Measurements from ENCODE around the gene STXBP3.
"Not testable (repeated sequence)": the region's sequence is repeated elsewhere in the genome, so short reads cannot be mapped to it uniquely, and the experiment has no call there.

The STXBP3 gene

GRCh38 chr1:108729481-108729880 is 17.0 kb upstream of the STXBP3 start:
- DNase-seq: no peak

GRCh38 chr1:108732398-108732797 is 14.1 kb upstream of the STXBP3 start:
- DNase-seq: no peak

DNA sequence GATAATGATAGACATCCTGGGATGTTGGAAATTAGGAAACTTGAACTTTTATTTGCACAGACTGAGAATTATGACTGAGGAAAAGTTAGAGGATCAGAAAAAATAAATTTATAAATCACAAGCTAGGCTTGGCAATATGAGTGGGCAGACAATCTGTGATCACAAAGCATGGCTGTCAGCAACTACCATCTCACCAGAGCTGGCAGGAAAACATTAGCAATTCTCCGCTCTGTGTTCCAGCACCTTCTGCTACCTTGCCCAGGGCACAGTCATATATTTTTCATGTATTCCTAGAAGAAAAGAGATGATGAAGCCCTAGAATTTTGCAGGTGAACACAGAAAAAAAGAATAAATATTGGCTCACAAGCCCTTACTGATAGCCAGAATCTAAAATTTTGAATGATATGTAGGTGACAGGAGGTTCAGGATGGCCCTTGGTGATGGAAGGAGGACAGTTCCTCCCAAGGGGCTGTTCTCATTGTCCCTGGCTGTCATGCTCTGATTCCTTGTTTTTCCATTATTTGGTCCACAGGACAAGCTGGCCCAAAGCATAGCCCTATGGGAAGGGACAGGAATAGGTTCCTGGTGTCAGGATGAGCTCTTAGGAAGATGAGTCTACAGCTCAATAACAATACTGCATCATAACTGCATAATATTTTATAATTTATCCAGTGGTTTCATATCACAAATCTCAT is 12.2 kb upstream of the STXBP3 start:
- DNase-seq: no peak

DNA sequence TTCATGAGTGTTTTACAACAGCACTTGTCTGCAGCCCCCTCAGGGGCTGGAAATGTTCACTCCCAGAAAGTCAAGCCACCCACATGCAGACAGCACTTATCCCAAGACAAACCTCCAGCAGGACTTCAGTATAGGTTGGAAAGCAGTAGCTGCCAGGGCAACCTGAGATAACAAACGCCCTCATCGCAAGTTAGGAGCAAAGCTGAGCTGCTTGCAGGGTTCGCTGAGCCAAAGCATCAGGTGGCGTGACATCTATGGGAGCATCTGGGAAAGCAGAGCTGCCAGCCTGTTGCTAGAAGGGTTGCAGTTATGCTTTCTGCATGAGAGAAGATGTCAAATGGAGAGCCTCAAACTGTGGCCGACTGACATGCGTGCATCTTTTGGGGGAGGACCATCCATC is 4.2 kb upstream of the STXBP3 start:
- no peak for DNase-seq

GRCh38 chr1:108745980-108746381 is 493 bp upstream of the STXBP3 start:
- no peak for DNase-seq

GRCh38 chr1:108747171-108747850 is 837 bp downstream of the STXBP3 start:
- peak; percentile 92 for DNase-seq

DNA sequence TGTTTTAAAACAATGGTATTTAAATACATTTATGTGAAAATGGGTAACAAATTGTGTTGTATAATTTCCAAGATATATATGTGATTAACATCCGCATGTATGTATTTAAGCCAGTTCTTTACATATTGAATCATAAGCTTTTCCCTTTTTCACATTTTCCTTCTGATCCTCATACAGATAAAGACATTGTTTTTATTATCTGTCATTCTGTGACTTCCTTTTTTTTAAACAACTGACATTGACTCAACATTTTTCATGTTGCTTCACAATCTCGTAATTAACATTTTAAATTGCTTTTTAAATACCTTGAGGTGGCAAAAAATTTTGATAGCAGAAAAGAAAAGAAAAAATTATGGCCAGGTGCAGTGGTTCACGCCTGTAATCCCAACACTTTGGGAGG is 1.4 kb downstream of the STXBP3 start:
- no peak for DNase-seq

DNA sequence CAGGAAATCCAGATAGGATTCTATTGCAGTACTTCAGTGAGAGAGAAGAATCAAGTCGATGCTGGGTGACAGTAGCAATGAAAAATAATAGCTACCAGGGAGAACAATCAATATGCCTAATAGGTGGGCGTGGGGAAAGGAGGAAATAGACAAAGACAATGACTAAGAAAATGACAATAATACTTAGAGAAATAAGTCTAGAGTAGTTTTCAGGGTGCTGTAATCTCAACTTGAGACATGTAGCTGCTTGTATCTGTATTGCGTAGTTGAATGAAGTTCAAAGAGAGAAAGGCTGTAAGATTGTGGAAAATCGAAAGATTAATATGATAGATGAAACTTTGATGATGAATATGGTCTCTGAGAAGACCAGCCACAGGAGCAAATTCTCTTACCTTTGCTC is 2.6 kb downstream of the STXBP3 start:
- no peak for DNase-seq

DNA sequence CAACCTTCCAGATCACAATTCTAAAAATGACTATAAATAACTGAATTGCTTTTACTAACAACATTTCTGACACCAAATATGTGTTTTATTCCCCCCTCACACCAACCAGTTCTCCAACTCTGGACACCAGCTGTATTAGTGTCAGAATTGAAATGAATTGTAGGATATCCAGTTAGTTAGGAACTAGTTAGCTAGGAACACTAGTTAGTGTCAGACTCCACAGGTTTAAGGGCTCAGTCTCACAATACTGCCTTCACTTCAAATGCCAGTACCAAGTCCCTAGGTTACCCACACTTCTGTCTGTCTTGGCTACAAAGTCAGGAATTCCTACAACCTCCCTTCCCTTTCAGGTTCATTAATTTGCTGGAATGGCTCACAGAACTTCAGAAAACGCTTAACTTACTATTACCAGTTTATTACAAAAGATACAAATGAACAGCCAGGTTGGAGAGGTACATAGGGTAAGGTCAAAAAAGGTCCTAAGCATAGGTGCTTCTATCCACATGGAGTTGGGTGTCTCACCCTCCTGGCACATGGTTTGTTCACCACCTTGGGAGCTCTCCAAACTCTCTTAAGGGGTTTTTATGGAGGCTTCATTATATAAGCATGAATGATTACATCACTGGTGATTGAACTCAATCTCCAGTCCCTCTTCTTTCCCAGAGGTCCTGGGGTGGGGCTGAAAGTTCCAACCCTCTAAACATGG is 4.2 kb downstream of the STXBP3 start:
- no peak for DNase-seq

- no peak for DNase-seq
Observed at GRCh38 chr1:108753363-108753762, 6.9 kb downstream of the STXBP3 start.

DNA sequence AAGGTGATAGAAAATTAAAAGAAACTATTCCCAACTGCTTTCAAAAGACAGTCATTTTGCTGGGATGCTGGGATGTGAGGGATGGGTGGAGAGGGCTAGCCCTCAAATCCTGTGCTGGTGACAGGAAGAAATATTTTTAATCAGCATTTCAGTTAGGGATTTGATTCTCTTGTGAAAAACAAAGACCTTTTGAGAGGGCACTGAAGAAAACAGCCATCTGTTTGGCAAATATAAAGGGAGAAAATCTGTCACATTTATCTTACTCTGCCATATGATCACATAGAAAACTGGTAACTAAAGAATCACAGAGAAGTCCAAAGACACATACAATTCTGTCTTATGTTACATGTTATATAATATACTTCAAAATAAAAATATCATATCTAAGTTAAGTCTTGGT is 12.3 kb downstream of the STXBP3 start:
- DNase-seq: no peak

- no peak for DNase-seq
Observed at GRCh38 chr1:108767115-108767514, 20.6 kb downstream of the STXBP3 start.

DNA sequence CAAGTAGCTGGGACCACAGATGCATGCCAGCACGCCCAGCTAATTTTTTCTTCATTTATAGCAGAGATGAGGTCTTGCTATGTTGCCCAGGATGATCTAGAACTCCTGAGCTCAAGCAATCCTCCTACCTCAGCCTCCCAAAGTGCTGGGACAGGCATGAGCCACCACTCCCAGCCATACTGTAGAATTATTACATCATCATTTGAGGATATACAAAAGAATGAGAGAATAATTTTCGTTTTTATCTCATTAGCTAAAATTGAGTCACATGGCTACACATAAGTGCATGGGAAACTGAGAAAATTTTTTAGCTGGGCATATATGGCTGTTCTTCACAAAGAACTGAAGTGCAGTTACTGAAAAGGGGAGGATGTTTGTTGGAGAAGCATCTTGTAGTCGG is 21.2 kb downstream of the STXBP3 start:
- DNase-seq: no peak

DNA sequence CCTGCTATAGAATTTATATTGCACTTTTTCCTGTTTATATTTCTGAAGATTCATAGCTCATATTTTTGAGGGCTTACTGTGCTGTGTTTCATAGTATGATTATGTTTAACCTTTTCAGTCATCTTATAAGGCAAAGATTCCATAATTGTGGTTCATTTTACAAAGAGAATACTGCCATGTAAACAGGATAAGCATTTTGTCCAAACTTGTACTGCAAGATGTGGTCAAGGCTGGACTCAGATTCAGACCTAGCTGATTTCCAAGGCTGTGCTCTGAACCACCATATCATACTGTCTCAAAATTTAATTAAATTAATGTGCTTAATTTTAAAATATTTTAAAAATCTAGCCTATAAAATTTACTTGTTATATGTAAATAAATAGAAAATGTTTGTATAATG is 31.4 kb downstream of the STXBP3 start:
- DNase-seq: no peak

GRCh38 chr1:108779455-108779854 is 33.0 kb downstream of the STXBP3 start:
- no peak for DNase-seq

DNA sequence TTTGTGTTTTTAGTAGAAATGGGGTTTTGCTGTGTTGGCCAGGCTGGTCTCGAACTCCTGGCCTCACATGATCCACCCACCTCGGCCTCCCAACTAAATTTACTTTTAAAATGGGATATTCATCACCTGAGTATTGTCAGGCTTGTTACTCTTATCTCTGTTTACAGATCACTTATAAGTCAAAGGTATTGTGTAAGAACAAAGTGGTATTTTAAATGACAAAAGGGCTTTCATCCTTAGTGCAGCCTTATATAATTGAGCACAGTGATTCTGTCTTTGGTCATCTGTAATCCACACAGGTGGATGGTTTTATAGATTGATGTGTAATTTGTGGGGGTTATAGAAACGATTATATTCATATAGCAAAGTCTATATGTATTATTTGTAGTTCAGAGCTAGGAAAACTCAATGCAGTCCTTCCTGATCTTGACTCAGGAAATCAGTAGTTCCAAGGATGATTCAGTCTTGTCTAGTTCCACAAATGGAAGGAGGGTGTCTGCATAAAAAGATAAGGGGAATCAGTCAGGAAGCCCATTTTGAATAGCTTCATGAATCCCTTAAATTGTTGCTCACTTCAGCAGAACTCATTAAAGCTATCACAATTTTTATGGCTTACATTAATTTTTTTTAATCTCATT is 34.6 kb downstream of the STXBP3 start:
- no peak for DNase-seq

DNA sequence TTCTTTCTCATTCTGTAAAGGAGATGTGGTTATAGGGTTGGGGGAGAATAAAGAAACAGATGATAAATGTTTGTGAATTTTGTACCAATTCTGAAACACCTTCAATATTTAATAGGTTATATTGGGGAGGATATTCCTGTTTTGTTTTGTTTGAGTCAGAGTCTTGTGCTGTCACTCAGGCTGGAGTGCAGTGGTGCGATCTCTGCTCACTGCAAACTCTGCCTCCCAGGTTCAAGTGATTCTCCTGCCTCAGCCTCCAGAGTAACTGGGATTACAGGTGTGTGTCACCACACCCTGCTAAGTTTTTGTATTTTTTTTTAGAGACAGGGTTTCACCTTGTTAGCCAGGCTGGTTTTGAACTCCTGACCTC is 35.1 kb downstream of the STXBP3 start:
- not testable (repeated sequence) for DNase-seq

GRCh38 chr1:108785264-108785663 is 38.8 kb downstream of the STXBP3 start:
- no peak for DNase-seq

- DNase-seq: no peak
Observed at GRCh38 chr1:108785880-108786279, 39.4 kb downstream of the STXBP3 start.

GRCh38 chr1:108791790-108792189 is 45.3 kb downstream of the STXBP3 start:
- DNase-seq: no peak

- no peak for DNase-seq
Observed at GRCh38 chr1:108792420-108792819, 45.9 kb downstream of the STXBP3 start.

DNA sequence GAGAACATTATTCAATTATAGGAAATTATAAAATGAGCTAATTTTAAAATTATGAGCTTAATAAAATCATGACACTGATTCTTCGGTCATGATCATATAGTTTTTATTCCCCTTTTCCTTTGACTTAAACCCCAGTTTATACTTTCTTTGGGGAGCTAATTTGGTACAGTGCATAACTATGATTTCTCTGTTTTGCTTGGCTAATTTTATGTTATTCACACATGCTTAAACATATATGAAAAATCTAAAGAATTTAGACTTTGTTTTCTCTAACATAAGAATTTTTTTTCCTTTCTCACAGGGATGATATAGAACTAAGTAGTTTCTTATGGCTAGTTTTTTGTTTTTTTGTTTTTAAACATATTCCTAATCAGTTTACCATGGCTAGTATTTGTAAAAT is 52.5 kb downstream of the STXBP3 start:
- no peak for DNase-seq

DNA sequence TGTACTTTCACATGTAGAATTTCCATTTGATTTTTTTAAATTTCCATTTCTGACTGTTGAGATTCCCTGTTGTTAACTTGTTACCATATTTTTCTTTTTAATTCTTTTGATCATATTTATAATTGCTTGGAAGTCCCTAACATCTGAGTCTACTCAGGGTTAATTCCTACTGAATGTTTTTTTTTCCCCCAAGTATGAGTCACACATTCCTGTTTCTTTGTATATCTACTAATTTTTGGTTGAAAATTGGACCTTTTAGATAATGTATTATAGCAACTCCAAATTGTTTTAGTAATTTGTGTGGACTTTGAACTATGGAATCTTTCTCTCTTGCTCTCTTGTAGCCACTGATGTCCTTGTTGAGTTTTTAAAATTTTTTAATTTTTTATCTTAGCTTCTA is 54.6 kb downstream of the STXBP3 start:
- DNase-seq: no peak

DNA sequence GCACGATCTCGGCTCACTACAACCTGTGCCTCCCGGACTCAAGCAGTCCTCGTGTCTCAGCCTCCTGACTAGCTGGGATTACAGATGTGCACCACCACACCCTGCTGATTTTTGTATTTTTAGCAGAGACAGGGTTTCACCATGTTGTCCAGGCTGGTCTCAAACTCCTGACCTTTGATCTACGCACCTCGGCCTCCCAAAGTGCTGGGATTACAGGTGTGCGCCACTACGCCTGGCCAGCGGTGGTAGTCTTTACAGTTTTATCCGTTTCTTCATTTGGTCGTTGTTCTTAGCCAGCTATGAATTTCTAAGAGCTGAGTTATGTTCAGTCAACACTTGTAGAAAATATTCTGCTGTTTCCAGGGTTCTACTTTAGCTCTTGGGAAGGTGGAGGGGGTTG is 57.1 kb downstream of the STXBP3 start:
- DNase-seq: no peak

Data from femur (tissue), 1 donor.